Astrocyte (in vitro differentiated cells and primary cell): ENCODE data around the gene ELMOD3. TPM values are rescaled to one million over a fixed set of nuclear protein-coding genes. Genes with fewer than 3 reads are reported as not detected.
A peak's percentile ranks its signal among the peaks of the same experiment; 100 is the strongest.

Experiments
- DNase-seq: peaks from one replicate; pipeline ENCODE4 v3.0.0-alpha.2; 2010; ENCODE audit warnings: low read depth
- FAIRE-seq: peaks from 2 replicates; lab custom pipeline; 2011; peaks lifted over from hg19 to GRCh38; lab: Jason Lieb, UNC
- H2AFZ ChIP-seq: 2 replicates; pipeline ENCODE4 v1.6.0; 2012; ENCODE audit warnings: low read depth, low read length, inconsistent platforms
- H3K27ac ChIP-seq: 2 replicates; pipeline ENCODE4 v1.5.1; 2011; ENCODE audit warnings: low read depth, low read length, inconsistent platforms
- H3K27me3 ChIP-seq: 2 replicates; pipeline ENCODE4 v1.6.0; 2011; ENCODE audit warnings: low read length, inconsistent platforms; ENCODE audit not compliant: insufficient read depth
- H3K36me3 ChIP-seq: 2 replicates; pipeline ENCODE4 v1.5.1; 2011; ENCODE audit warnings: low read length, inconsistent platforms; ENCODE audit not compliant: insufficient read depth
- H3K4me1 ChIP-seq: 2 replicates; pipeline ENCODE4 v1.5.1; 2011; ENCODE audit warnings: low read length, inconsistent platforms; ENCODE audit not compliant: insufficient read depth
- H3K4me2 ChIP-seq: 2 replicates; pipeline ENCODE4 v1.6.0; 2012; ENCODE audit warnings: low read length, inconsistent platforms
- H3K4me3 ChIP-seq: 2 replicates; pipeline ENCODE4 v1.5.1; 2011; ENCODE audit warnings: low read depth, mild to moderate bottlenecking, low read length, inconsistent platforms; ENCODE audit not compliant: insufficient read depth
- H3K79me2 ChIP-seq: 2 replicates; pipeline ENCODE4 v1.6.0; 2012; ENCODE audit warnings: mild to moderate bottlenecking, low read length, inconsistent platforms; ENCODE audit not compliant: insufficient read depth
- H3K9ac ChIP-seq: 2 replicates; pipeline ENCODE4 v1.6.0; 2012; ENCODE audit warnings: mild to moderate bottlenecking, low read length, inconsistent platforms
- H3K9me3 ChIP-seq: 2 replicates; pipeline ENCODE4 v1.5.1; 2012; ENCODE audit warnings: low read depth, mild to moderate bottlenecking, low read length, inconsistent platforms; ENCODE audit not compliant: insufficient read depth
- H4K20me1 ChIP-seq: 2 replicates; pipeline ENCODE4 v1.6.0; 2012; ENCODE audit warnings: low read length, inconsistent platforms; ENCODE audit not compliant: insufficient read depth
- H3K27ac Mint-ChIP-seq: one replicate; pipeline ENCODE4 v1.8.0; 2021; ENCODE audit warnings: mild to moderate bottlenecking, mixed read lengths; ENCODE audit not compliant: unreplicated experiment
- H3K27me3 Mint-ChIP-seq: one replicate; pipeline ENCODE4 v1.8.0; 2021; ENCODE audit warnings: low read depth, mixed read lengths; ENCODE audit not compliant: unreplicated experiment
- H3K36me3 Mint-ChIP-seq: one replicate; pipeline ENCODE4 v1.8.0; 2021; ENCODE audit warnings: low read depth, mixed read lengths; ENCODE audit not compliant: unreplicated experiment
- H3K4me1 Mint-ChIP-seq: one replicate; pipeline ENCODE4 v1.8.0; 2021; ENCODE audit warnings: low read depth, mixed read lengths; ENCODE audit not compliant: unreplicated experiment
- H3K4me3 Mint-ChIP-seq: one replicate; pipeline ENCODE4 v1.8.0; 2021; ENCODE audit warnings: mild to moderate bottlenecking, moderate library complexity, mixed read lengths; ENCODE audit not compliant: unreplicated experiment
- H3K9me3 Mint-ChIP-seq: one replicate; pipeline ENCODE4 v1.8.0; 2021; ENCODE audit warnings: mild to moderate bottlenecking, mixed read lengths; ENCODE audit not compliant: unreplicated experiment
- CTCF ChIP-seq: IDR thresholded peaks from 2 replicates; pipeline ENCODE4 v1.5.1; 2011; ENCODE audit warnings: low read depth, mild to moderate bottlenecking, inconsistent platforms, low read length, moderate library complexity; ENCODE audit not compliant: insufficient read depth
- EZH2 ChIP-seq: IDR thresholded peaks from 2 replicates; pipeline ENCODE4 v1.6.1; 2012; ENCODE audit warnings: mild to moderate bottlenecking, low read length, inconsistent platforms; ENCODE audit not compliant: insufficient read depth
- total RNA-seq: library from RNA; stranded (reverse); gene quantifications from 2 replicates; pipeline ENCODE4 v1.2.1, GENCODE V29; 2021

The ELMOD3 gene
- total RNA-seq, 1 donor from 2014 or later, result 11.7 TPM

GRCh38 chr2:85414761-85415553, 60.4 kb downstream of the ELMOD3 start:
- Histone ChIP-seq H3K27ac (no peak overlapping the region), H3K4me3 (no peak overlapping the region), H3K79me2 (peaks cover 32% of the 10 kb centered on the region), H3K4me2 (no peak overlapping the region), H3K9ac (no peak overlapping the region), H4K20me1 (peaks cover 5% of the 10 kb centered on the region), H2AFZ (no peak overlapping the region), H3K9me3 (no peaks in the 10 kb centered on the region), H3K27me3 (no peaks in the 10 kb centered on the region), H3K4me1 (peaks cover 27% of the 10 kb centered on the region), H3K36me3 (no peaks in the 10 kb centered on the region)
- Mint-ChIP-seq H3K4me1 (peaks cover 12% of the 10 kb centered on the region), H3K4me3 (peak overlapping the region; percentile 54), H3K27me3 (no peaks in the 10 kb centered on the region), H3K9me3 (no peaks in the 10 kb centered on the region), H3K36me3 (no peaks in the 10 kb centered on the region), H3K27ac (peak overlapping the region; percentile 55)
- DNase-seq (no peak), FAIRE-seq (no peak)
- TF ChIP-seq EZH2 (no peak), CTCF (no peak)

GRCh38 chr2:85415980-85416650, 61.5 kb downstream of the ELMOD3 start:
- no peaks in the 10 kb centered on the region for H3K36me3 Mint-ChIP-seq
- no peak overlapping the region for H3K4me3 Mint-ChIP-seq
- Histone ChIP-seq H3K27ac (no peak overlapping the region), H3K36me3 (no peaks in the 10 kb centered on the region), H3K4me2 (no peak overlapping the region), H3K27me3 (no peaks in the 10 kb centered on the region), H3K4me3 (no peak overlapping the region), H3K9ac (no peak overlapping the region), H3K79me2 (peaks cover 24% of the 10 kb centered on the region), H3K9me3 (no peaks in the 10 kb centered on the region), H2AFZ (no peak overlapping the region), H4K20me1 (peaks cover 2% of the 10 kb centered on the region), H3K4me1 (peaks cover 33% of the 10 kb centered on the region)
- DNase-seq (no peak), FAIRE-seq (no peak)
- no peak for TF ChIP-seq EZH2
- no peak for TF ChIP-seq CTCF
- no peak overlapping the region for H3K27ac Mint-ChIP-seq
- H3K9me3 Mint-ChIP-seq, result no peaks in the 10 kb centered on the region
- peaks cover 18% of the 10 kb centered on the region for H3K4me1 Mint-ChIP-seq
- no peaks in the 10 kb centered on the region for H3K27me3 Mint-ChIP-seq
